GM18873 (cell line): ENCODE results near the gene ADGRD1.

ENCODE experiments used
- ATAC-seq: cut with Tn5 transposase; IDR thresholded peaks from one replicate; pipeline ENCODE4 v1.9.1; 2021; ENCODE audit warnings: mild to moderate bottlenecking, moderate library complexity, moderate number of reproducible peaks; ENCODE audit not compliant: unreplicated experiment, low FRiP score

The ADGRD1 gene

GRCh38 chr12:131097202-131098177 is 143.8 kb downstream of the ADGRD1 start:
- no peak for ATAC-seq

DNA sequence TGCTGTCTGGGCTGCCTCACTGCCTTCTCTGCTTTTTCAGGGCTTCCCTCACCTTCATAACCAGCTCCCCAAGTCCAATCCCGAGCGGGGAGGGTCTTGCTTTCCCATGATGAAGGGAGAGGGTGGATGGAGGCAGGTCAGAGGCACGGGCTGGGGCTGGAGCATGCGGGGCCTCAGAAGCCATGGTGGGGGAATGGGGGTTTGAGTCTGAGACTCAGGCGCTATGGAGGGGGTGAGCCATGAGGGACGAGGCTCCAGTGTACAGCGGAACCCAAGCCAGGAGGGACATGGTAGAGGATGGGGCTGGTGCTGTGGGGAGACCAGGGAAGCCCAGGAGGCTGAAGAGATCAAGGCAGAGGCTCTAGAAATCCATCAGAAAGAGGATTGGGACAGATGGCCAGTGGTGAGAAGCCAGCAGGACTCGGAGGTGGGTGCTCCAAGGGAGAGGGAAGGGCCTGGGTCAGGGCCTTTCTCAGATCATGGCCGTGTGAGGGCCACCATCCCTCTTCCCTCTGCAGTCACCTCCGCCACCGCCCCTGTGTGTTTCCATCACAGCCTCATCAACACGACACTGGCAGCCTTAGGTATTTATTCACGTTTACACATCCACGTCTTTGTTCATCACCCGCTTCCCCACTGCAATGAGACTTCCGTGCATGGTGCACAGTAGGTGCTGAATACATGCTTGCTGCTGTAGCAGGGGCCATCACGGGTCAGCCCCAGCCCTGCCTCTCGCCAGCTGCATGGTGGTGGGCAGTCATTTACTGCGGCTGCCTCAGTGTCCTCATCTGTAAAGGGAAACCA is 144.7 kb downstream of the ADGRD1 start:
- no peak for ATAC-seq

DNA sequence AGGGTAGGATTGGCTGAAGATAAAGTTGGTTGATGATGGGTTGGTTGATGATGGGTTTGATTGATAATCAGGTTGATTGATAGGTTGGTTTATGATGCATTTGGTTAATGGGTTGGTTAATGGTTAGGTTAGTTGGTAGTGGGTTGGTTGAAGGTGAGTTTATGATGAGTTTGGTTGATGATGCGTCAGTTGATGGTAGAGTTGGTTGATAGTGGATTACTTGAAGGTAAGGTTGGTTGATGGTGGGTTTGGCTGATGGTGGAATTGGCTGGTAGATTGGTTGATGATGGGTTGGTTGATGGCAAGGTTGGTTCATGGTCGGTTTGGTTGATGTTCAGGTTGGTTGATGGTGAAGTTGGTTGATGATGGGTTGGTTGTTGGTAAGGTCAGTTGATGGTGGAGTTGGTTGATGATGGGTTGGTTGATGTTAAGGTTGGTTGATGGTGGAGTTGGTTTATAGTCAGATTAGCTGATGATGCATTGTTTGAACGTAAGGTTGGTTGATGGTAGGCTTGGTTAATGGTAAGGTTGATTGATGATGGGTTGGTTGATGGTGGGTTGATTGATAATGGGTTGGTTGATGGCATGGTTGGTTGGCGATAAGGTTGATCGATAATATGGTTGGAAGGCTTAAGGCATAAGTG is 146.4 kb downstream of the ADGRD1 start:
- ATAC-seq = no peak

GRCh38 chr12:131101006-131101405 is 147.3 kb downstream of the ADGRD1 start:
- ATAC-seq = no peak

GRCh38 chr12:131101703-131102492 is 148.2 kb downstream of the ADGRD1 start:
- peak; percentile 57 for ATAC-seq

GRCh38 chr12:131102493-131102931 is 148.8 kb downstream of the ADGRD1 start:
- no peak for ATAC-seq

DNA sequence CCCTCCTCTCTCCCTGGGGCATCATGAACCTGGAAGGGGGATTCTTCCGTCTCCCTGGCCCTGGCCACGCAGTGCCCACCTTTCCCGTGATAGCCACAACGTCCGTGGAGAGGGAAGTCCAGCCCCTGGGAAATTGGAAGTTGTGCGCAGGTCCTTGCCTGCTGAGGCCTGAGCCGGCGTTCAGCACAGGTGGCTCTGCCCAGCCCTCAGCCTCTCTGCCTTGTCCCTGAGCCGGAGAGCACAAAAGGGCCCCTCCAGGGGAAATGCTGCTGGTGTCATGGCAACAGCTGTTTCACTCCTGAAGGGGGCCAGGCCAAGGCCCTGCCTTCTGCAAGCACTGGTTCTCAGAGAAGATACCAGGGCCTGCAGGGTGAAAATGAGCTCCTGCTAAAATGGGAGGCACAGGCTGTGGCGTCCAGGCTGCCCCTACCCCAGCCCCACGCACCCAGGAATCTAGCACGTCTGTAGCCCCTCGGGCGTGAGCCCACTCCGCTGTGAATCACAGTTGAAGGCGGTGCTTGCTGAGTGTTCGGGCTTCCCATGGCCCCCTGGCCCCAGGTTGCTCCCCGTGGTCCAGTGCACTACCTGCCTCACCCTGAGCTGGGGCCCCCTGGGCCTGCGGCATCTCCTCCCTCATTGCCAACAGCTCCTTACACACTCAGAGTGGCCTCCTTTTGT is 149.4 kb downstream of the ADGRD1 start:
- ATAC-seq = no peak

GRCh38 chr12:131103669-131104462 is 150.2 kb downstream of the ADGRD1 start:
- no peak for ATAC-seq

GRCh38 chr12:131104463-131105350 is 151.0 kb downstream of the ADGRD1 start:
- peak; percentile 56 for ATAC-seq

- ATAC-seq = no peak
Measured at GRCh38 chr12:131105351-131105735, 151.6 kb downstream of the ADGRD1 start.

DNA sequence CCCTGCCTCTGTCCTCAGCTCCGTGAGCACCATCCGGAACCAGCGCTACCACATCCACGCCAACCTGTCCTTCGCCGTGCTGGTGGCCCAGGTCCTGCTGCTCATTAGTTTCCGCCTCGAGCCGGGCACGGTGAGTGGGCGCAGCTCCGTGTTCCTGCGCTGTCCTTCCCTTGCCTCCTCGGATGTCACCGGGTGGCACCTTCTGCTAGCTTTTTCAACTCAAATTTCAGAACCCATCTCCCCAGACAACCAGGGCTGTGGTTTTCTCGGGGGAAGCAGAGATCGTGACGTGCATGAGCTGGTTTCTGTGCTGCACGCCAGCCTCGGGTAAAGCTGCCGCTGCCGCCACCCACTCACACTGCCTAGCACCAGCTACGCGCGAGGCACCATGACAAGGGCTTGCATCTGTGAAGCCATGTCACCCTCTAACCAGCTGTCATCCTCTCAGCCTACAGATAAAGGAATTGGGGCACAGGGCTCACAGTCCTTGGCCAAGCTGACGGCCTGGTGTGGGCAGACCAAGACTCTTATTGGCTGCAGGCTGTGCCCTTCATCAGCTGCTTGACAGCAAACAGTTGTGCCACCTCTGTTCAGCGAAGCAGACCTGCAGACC is 152.1 kb downstream of the ADGRD1 start:
- ATAC-seq = no peak

DNA sequence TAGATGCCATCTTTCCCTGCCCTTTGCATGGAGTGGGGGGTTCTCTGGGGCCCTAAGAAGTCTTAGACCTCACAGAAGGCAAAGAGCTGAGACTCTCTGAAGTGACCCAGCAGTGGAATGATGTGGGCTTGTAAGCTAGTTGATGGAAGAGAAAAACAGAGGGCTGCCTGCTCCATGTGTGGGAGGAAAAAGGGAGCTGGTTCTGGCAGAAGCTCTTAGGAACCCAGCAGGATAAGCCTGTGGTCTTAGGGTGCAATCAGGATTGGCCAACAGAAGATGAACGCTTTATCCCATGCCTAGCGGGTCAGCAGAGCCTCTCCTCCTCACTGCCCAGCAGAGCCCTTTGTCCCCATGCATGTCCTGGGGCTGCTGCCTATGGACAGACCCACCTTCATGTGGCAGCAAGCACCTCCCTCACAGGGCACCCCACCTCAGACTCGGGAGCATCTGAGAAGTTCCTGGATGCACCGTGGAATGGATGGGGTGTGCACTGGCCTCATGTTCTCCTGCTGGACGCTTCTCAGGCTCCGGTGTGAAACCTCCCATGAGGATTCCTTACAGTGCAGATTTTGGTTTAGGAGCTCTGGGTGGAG is 152.7 kb downstream of the ADGRD1 start:
- no peak for ATAC-seq

GRCh38 chr12:131108177-131108955 is 154.7 kb downstream of the ADGRD1 start:
- no peak for ATAC-seq

DNA sequence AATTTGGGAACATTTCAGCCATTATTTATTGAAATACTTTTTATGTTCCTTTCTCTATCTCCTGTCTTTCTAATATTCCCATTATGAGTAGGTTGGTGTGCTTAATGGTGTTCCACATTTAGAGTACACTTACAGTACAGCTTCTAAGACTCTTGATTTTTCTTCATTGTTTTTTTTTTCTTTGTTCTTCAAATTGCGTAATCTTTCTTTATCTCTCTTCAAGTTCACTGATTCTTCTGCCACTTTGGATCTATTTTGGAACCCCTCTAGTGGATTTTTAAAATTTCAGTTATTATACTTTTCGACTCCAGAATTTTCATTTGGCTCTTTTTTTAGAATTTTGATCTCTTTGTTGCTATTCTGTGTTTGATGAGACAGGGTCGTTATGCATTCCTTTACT is 157.7 kb downstream of the ADGRD1 start:
- ATAC-seq = no peak

DNA sequence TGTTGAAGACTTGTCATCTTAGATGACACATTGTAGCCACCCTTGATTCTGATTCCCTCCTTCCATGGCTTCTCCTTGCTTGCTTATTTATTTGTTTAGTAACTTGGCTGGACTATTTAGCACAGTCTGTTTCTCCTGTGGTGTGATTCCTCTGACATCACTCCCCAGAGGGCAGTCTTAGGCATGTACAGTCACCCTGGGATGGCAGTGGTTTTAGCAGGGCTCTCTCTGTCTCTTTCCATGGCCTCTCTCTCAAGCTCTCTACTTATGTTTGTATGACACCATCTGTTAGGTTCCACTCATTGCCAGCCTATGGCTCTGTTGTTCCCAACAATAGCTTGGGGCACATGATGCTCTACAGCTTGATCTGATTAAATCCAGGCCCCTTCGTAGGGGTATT is 158.3 kb downstream of the ADGRD1 start:
- ATAC-seq = no peak

DNA sequence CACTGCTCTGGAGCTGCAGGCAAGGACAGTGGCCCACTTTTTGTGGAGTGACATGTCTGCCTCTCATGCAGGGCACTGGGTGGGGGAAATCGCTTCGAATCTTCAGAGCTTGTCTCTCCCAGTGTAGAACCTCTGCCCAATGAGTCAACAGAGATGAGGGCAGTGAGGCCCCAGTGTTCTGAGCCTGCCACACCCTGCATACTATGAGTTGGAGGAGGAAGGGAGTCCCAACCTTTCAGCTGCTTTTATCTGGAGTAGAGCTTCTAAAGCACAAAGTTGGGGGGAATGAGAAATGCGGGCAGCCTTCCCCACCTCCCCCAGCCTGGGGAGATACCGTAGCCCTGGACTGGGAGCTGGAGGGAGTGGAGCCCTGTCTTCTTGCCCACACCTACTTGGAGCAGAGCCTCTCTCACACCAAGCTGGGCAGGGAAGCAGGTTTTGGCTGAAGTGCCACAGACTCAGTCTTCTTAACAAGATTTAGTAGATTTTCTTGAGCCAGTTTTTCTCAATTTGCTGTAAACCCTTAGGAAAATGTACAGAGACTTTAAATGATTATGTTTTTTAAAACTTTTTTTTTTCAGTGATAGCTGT is 159.1 kb downstream of the ADGRD1 start:
- ATAC-seq = no peak
